Keratinocyte (primary cell): ENCODE measurements around the gene SLC25A12. TPM values are rescaled to one million over a fixed set of nuclear protein-coding genes. Genes with fewer than 3 reads are reported as not detected.

Source experiments
- DNase-seq: peaks from one replicate; pipeline ENCODE4 v3.0.0-alpha.2; 2011; ENCODE audit warnings: low read depth, missing footprints, low spot score
- FAIRE-seq: peaks from 2 replicates; lab custom pipeline; 2011; peaks lifted over from hg19 to GRCh38; lab: Jason Lieb, UNC
- H2AFZ ChIP-seq: 2 replicates; pipeline ENCODE4 v1.6.0; 2012; ENCODE audit warnings: low read length, control low read depth, inconsistent platforms; ENCODE audit not compliant: control insufficient read depth
- H3K27ac ChIP-seq: 2 replicates; pipeline ENCODE4 v1.5.1; 2011; ENCODE audit warnings: low read length; ENCODE audit not compliant: control insufficient read depth, insufficient read depth
- H3K27me3 ChIP-seq: 3 replicates; pipeline ENCODE4 v1.6.0; 2011; ENCODE audit warnings: low read length; ENCODE audit not compliant: control insufficient read depth, insufficient read depth; ENCODE audit errors: extremely low read depth
- H3K36me3 ChIP-seq, 2 experiments: 2 replicates in 1 of 2; 3 replicates in 1 of 2; pipeline ENCODE4 v1.5.1; 2011; ENCODE audit warnings: low read length in 2 of 2, mild to moderate bottlenecking in 1 of 2; ENCODE audit not compliant: control insufficient read depth in 2 of 2, insufficient read depth in 2 of 2; ENCODE audit errors: extremely low read depth in 1 of 2
- H3K4me1 ChIP-seq: 3 replicates; pipeline ENCODE4 v1.5.1; 2011; ENCODE audit warnings: low read length; ENCODE audit not compliant: control insufficient read depth, insufficient read depth; ENCODE audit errors: extremely low read depth
- H3K4me2 ChIP-seq: 3 replicates; pipeline ENCODE4 v1.6.0; 2011; ENCODE audit warnings: low read depth, low read length; ENCODE audit not compliant: control insufficient read depth, insufficient read depth; ENCODE audit errors: extremely low read depth
- H3K4me3 ChIP-seq, 3 experiments: fragments of 200-600 bp in 1 of 3; sonication (generic) in 1 of 3; 2 replicates in 2 of 3; 3 replicates in 1 of 3; pipeline ENCODE4 v1.5.1; 2011 to 2016; ENCODE audit warnings: low read length in 3 of 3, mild to moderate bottlenecking in 3 of 3, control low read depth in 2 of 3, inconsistent platforms in 1 of 3, low read depth in 1 of 3, mixed read lengths in 1 of 3, mixed run types in 1 of 3, moderate library complexity in 1 of 3; ENCODE audit not compliant: control insufficient read depth in 2 of 3, insufficient read depth in 2 of 3; ENCODE audit errors: extremely low read depth in 1 of 3
- H3K79me2 ChIP-seq: 2 replicates; pipeline ENCODE4 v1.6.0; 2012; ENCODE audit warnings: low read length; ENCODE audit not compliant: control insufficient read depth, insufficient read depth
- H3K9ac ChIP-seq: 3 replicates; pipeline ENCODE4 v1.6.0; 2011; ENCODE audit warnings: low read length; ENCODE audit not compliant: control insufficient read depth, insufficient read depth; ENCODE audit errors: extremely low read depth
- H3K9me1 ChIP-seq: 3 replicates; pipeline ENCODE4 v1.6.0; 2011; ENCODE audit warnings: low read length; ENCODE audit not compliant: control insufficient read depth, insufficient read depth; ENCODE audit errors: extremely low read depth
- H3K9me3 ChIP-seq: 2 replicates; pipeline ENCODE4 v1.5.1; 2012; ENCODE audit warnings: low read depth, low read length; ENCODE audit not compliant: control insufficient read depth
- H4K20me1 ChIP-seq: 3 replicates; pipeline ENCODE4 v1.6.0; 2011; ENCODE audit warnings: low read length; ENCODE audit not compliant: control insufficient read depth, insufficient read depth; ENCODE audit errors: extremely low read depth
- EZH2 ChIP-seq: IDR thresholded peaks from one replicate; pipeline ENCODE4 v1.6.1; 2012; ENCODE audit warnings: inconsistent platforms, mild to moderate bottlenecking, low read length, moderate library complexity
- dilution Hi-C: fragments of 300-500 bp; cut with MboI; formaldehyde crosslinking; loops from one replicate; pipeline ENCODE4 v1.7.0; 2020; ENCODE audit warnings: low sequenced_read_pairs; ENCODE audit not compliant: extremely low pct_ligation_motif_present
- polyA plus RNA-seq, 5 experiments: library from polyadenylated mRNA; depleted of rRNA in 3 of 5; stranded (reverse) in 3 of 5; stranded (forward) in 1 of 5; unstranded in 1 of 5; fragments of >200 nt; gene quantifications; 1 replicate in 1 of 5; 2 replicates in 3 of 5; 3 replicates in 1 of 5; pipeline versions ENCODE4 v1.2.1 to v1.2.3, GENCODE V29; 2011 to 2012; ENCODE audit warnings: missing spikeins in 2 of 5, low read depth in 1 of 5, low replicate concordance in 1 of 5
- TF ChIP-seq, protein P1 (sequence below), 3 experiments: IDR thresholded peaks in 1 of 3; conservative IDR thresholded peaks in 1 of 3; optimal IDR thresholded peaks in 1 of 3; 2 replicates in 2 of 3; 3 replicates in 1 of 3; pipeline versions ENCODE3 to v1.5.1; 2011; ENCODE audit warnings: low read length in 3 of 3, mild to moderate bottlenecking in 3 of 3, moderate library complexity in 2 of 3, control low read depth in 1 of 3, inconsistent platforms in 1 of 3; ENCODE audit not compliant: insufficient read depth in 2 of 3; ENCODE audit errors: extremely low read depth in 1 of 3

Gene SLC25A12
- polyA plus RNA-seq, 1 donor (not counting 4 experiments of a cell fraction or from before 2014, with no cell fraction given), result 27.7 TPM

DNA sequence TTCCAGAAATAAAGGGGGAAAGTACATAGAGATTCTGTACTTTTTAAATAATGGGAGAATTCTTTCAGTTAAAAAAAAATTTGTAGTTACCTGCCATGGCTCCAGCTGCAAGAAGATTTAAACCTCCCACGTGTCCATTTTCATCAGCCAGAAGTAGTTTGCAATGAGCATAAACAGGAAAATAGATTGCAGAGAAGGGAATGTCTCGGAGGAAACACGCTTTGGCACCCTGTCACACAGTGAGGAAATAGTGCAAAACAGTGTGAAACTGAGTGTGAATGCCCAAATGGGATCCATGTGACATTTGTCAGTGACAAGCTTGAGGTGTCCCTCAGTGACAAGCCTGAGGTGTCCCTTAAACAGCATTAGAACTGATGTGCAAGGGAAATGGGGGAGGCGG lies 102.7 kb downstream of the SLC25A12 start:
- no peak for FAIRE-seq
- Histone ChIP-seq H3K9ac (no peak overlapping the region), H3K27me3 (no peaks in the 10 kb centered on the region), H3K4me2 (no peak overlapping the region), H3K4me3 (no peak overlapping the region), H3K4me1 (no peaks in the 10 kb centered on the region), H2AFZ (no peak overlapping the region), H3K9me1 (no peaks in the 10 kb centered on the region), H3K9me3 (no peaks in the 10 kb centered on the region), H3K79me2 (no peaks in the 10 kb centered on the region), H3K36me3 (peaks cover 4% of the 10 kb centered on the region in 2 experiments), H3K27ac (no peak overlapping the region), H4K20me1 (no peaks in the 10 kb centered on the region)
- DNase-seq, result no peak
- TF ChIP-seq, protein P1, sequence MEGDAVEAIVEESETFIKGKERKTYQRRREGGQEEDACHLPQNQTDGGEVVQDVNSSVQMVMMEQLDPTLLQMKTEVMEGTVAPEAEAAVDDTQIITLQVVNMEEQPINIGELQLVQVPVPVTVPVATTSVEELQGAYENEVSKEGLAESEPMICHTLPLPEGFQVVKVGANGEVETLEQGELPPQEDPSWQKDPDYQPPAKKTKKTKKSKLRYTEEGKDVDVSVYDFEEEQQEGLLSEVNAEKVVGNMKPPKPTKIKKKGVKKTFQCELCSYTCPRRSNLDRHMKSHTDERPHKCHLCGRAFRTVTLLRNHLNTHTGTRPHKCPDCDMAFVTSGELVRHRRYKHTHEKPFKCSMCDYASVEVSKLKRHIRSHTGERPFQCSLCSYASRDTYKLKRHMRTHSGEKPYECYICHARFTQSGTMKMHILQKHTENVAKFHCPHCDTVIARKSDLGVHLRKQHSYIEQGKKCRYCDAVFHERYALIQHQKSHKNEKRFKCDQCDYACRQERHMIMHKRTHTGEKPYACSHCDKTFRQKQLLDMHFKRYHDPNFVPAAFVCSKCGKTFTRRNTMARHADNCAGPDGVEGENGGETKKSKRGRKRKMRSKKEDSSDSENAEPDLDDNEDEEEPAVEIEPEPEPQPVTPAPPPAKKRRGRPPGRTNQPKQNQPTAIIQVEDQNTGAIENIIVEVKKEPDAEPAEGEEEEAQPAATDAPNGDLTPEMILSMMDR (optimal IDR thresholded peaks at IDR 0.05 in 1 of 3, IDR thresholded peaks at IDR 0.05 in 1 of 3, conservative IDR thresholded peaks at IDR 0.05 in 1 of 3; ENCODE audit: extremely low read depth in 1 of 3, insufficient read depth in 2 of 3, low read length in 3 of 3), result no peak
- TF ChIP-seq EZH2, result no peak
- dilution Hi-C loops, result no loop called here

DNA sequence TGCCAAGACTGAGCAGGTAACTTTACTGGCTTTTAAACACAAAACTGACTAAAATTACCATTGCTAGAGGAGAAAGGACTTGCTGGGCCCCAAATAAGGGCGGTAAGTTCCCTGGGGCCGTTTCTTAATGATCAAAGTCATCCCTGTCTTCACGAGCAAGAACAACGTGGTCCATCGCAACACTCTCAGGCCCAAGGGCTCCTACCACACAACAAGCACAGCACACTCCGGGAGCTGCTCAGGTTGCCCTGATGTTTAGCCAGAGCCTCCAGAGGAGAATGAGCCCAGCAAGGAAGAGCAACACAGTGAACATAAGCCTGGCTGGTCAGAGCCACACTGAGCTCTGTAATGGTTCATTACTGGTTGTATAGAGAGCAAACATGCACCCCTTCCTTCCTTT lies 104.1 kb downstream of the SLC25A12 start:
- H3K9me3 ChIP-seq, result no peaks in the 10 kb centered on the region
- H3K36me3 ChIP-seq, result peaks cover 5 to 7% of the 10 kb centered on the region in 2 experiments
- H3K79me2 ChIP-seq, result no peaks in the 10 kb centered on the region
- no peak overlapping the region for H2AFZ ChIP-seq
- H3K9me1 ChIP-seq, result no peaks in the 10 kb centered on the region
- H3K27ac ChIP-seq, result no peak overlapping the region
- no peaks in the 10 kb centered on the region for H3K4me1 ChIP-seq
- H3K4me2 ChIP-seq, result no peak overlapping the region
- DNase-seq (no peak), FAIRE-seq (no peak)
- H3K9ac ChIP-seq, result no peak overlapping the region
- H3K27me3 ChIP-seq, result no peaks in the 10 kb centered on the region
- no peak overlapping the region for H3K4me3 ChIP-seq
- H4K20me1 ChIP-seq, result no peaks in the 10 kb centered on the region
- dilution Hi-C loops, result no loop called here
- no peak for TF ChIP-seq EZH2
- TF ChIP-seq, protein P1 (optimal IDR thresholded peaks at IDR 0.05 in 1 of 3, IDR thresholded peaks at IDR 0.05 in 1 of 3, conservative IDR thresholded peaks at IDR 0.05 in 1 of 3; ENCODE audit: extremely low read depth in 1 of 3, insufficient read depth in 2 of 3, low read length in 3 of 3), result no peak
